Measurements from ENCODE around the gene RAB22A.
"Not testable (repeated sequence)": the region's sequence is repeated elsewhere in the genome, so short reads cannot be mapped to it uniquely, and the experiment has no call there.

Gene RAB22A

DNA sequence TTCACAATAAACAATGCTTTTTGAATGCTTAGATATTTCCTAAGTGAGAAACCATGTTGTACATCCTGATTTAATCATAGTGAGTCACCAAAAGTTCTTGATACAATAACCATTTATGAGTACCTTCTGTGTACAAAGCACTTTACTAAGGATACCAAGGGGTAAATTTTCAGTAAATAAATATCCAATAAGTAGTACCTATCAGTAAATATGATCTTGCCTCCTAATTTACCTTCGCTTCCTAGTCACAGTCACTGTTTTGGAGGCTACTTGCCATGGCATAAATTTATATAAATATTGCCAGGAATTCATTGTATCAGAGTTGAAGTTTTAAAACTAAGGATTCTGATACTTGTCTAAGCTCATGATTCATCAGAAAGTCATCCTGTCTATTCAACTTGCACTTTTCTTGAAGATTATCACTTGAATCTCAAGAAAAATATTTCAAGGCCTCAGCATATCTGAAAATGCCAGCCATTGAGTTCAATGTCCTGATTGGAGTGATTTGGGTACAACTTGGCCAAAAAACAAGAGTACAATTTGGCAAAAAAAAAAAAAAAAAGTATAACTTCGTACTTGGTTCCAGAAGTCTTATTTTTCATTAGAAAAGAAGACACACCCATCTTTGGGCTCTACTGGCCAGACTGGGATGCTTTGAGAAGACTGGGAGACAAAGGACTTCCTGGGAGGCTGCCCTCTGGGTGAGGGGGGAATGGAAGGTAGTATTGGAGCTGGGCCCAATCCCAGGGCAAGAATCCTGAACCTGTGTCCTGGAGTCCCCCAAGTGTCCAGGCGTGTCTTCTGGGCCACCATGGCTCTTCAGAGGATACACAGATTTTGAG lies 32.8 kb downstream of the RAB22A start:
- DNase-seq (ENCODE audit: low read depth in 2 of 2) = no peak

DNA sequence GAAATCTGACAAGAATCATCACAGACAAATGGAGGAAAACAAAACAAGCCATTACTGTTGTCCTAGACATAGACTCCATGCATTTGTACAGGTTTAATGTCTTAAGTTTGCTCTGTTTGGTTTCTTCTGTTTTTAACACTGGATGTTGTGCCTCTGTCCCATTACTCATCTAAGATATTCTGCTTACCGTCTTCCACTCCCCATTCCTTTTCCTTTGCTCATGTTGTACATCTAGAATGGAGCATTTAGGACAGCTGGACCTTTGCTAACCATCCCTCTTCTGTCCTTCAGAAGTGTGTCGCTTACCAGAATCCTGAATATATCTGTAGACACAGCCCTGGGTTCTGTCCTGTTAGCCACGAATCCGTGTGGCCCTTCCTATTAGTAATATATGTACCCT lies 35.2 kb downstream of the RAB22A start:
- DNase-seq (ENCODE audit: low read depth in 2 of 2) = no peak

DNA sequence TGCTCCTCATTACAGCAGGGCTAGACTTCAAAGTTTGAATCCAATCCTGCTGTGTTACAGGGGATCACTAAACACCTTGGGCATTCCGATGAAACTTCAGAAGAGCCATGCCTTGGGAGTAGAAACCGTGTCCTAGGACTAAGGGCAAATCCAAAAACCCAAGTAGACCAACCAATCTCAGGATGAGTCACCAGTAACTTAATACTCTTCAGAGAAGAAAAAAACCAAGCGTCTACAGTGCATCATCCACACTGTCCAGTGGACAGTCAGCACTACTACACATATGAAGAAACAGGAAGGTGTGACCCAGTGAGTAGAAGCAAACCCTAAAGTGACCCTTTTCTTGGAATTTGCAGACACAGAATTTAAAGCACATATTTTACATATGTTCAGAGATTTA lies 40.1 kb downstream of the RAB22A start:
- no peak for DNase-seq (ENCODE audit: low read depth in 2 of 2)

DNA sequence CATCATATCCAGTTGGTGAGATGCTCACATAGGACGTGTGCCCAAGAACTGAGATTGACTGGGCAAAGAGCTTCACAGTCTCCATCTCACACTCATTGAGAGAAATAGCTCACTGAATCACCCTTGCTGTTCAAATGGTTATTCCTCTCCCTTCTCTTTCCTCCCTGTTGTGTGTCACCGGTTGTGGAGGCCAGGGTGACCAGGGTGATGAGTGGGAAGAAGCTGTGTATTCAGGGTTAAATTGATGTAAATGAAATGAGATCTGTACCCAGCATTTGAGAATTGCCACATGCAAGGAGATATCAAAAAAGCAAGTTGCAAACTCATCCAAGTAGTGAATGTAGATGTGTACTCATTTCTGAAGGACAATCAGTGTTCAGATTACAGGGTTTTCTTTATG lies 43.0 kb downstream of the RAB22A start:
- peak; percentile 10 to 14 for DNase-seq (ENCODE audit: low read depth in 2 of 2)

DNA sequence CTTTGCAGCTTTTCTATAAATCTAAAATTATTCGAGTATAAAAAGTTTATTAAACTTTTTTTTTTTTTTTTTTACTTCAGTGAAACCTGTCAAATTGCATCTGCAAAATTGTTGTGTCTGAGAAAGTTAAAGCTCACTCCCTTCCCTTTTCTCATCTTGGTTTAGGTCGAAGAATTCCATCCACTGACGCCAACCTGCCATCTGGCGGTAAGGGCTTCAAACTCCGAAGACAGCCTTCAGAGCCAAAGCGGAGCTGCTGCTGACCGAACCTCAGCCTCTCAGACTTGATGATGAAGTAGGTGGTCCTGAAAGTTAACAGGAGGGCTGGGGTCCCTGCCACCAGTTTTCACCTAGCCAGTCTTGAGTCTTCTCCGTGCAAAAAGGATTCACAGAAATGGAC lies 49.9 kb downstream of the RAB22A start:
- DNase-seq (ENCODE audit: low read depth in 2 of 2) = no peak

DNA sequence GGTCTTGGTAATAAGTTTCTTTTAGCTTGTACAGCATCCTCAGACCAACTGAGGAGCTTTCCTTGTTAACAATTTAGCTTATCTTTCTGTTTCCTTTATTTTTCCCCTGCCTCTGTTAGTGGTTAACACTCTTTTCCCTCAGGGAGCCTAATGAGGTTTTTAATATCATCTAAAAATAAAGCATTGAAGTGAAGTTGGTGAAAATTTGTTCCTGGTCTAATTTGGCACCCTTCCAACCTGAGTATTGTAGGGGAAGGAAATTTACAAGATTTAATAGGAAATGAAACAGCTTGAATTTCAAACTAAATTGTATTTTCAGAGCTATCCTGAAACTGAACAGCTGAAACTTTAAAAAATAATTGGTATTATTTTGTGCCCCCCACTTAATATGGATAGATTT lies 51.4 kb downstream of the RAB22A start:
- DNase-seq (ENCODE audit: low read depth in 2 of 2) = no peak

DNA sequence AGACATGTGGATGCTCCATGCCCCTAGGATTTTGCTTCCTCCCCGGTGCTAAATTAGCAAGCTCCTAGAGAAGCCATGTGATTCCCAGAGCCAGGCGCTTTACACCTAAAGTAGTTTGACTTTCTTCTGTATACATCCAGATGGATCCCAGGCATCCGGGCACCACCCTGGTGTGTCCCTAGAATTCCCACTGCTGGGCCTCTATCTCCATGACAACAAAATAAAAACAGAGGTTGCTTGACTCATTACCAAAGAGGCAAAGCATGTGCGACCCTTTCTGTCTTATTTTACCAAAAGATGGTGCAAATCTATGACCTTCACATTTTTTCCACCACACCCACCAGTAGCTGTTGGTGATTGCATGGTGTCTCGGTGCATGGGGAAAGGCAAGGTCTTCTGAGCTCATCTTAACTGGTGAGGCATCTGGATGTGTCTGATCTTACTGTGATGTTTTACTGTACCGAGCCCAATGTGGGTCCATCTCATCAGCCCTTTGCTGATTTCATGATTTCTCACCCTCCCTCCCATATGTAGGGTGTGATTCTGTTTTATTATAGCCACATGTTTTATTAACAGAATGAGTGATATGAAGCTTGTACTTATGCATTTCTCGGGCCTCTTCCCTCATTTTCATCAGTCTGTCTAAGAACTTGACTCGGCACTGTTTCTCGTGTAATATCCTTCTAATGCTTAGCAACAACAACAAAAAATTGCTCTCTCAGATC lies 52.1 kb downstream of the RAB22A start:
- DNase-seq (ENCODE audit: low read depth in 2 of 2) = peak in 1 of 2 donors; percentile 4

DNA sequence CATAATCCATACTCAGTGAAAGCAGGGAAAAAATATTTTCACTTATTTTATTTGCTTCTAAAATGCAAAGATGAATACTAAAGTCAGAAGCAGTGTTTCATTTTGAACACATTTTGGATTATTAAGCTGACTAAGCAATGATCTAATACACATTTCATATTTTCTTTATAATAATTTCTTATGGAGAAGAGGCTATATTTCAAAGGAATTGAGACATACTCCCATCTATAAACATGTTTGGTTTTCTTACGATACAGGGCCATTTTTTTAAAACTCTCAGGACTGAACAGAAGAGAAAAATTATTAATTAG lies 52.6 kb downstream of the RAB22A start:
- DNase-seq (ENCODE audit: low read depth in 2 of 2) = no peak

DNA sequence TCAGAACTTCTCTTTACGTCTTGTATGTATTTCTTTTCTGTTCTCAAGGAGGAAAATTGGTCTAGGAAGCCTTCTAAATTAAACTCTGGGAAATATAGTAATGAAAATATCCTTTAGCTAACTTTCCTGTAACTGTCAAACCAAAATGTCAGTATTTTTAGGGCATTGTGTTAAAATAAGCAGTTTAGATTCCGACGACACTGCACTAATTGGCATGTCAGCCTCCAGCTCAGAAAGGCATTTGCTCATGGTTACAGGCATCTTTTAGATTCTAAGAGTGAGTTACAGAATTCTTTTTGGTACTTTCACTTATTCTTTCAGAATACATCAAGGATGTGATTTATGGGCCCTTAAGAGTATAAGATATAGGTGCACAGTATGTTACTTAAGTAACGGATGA lies 53.5 kb downstream of the RAB22A start:
- DNase-seq (ENCODE audit: low read depth in 2 of 2) = no peak

DNA sequence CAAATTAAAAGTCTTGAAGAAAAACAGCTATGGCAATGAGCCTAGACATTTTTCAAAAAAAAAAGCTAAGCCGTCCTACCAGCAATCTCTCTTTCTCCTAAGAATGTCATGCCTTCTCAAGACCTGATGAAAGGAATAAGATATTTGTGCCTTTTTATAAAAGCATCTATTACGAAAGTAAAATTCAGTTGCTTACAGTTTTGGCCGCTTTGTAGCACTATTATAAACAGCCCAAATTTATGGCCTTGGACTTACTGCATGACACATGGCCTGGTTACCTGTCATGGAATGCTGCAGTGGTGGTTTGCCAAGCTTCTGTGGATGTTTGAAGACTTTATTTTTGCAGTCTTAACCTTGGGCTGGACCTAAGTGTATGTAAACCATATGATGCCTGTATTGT lies 57.4 kb downstream of the RAB22A start:
- no peak for DNase-seq (ENCODE audit: low read depth in 2 of 2)

DNA sequence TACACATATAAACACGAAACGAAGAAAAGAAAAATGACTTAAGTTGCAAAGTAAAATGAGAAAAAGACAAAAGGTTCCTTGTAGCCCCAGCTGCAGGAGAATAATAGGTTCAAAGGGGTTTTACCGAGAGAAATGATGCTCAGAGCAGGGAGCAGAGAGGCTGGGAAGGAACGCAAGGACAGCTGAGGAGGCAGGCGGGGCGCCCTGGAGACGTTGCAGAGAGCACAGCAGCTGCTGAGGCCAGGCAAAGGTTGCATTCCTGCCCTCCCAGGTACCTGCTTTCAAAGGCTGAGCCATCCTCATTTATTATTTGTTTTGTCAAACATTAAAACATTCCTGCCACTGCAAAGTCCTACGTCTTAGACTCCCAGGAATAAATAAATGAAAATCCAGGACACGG lies 63.3 kb downstream of the RAB22A start:
- DNase-seq (ENCODE audit: low read depth in 2 of 2) = no peak

DNA sequence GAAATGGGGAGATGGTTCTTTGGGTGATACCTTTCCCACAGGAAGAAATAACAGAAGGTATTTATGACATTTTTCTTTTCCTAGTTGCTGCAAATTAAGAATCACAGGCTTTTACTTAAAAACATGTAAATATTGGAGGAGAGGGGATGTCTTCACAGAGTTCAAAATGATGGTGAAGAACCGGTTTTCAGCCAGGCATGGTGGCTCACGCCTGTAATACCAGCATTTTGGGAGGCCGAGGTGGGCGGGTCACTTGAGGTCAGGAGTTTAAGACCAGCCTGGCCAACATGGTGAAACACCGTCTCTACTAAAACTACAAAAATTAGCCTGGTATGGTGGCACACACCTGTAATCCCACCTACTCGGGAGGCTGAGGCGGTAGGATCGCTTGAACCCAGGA lies 63.8 kb downstream of the RAB22A start:
- DNase-seq (ENCODE audit: low read depth in 2 of 2) = not testable (repeated sequence)

DNA sequence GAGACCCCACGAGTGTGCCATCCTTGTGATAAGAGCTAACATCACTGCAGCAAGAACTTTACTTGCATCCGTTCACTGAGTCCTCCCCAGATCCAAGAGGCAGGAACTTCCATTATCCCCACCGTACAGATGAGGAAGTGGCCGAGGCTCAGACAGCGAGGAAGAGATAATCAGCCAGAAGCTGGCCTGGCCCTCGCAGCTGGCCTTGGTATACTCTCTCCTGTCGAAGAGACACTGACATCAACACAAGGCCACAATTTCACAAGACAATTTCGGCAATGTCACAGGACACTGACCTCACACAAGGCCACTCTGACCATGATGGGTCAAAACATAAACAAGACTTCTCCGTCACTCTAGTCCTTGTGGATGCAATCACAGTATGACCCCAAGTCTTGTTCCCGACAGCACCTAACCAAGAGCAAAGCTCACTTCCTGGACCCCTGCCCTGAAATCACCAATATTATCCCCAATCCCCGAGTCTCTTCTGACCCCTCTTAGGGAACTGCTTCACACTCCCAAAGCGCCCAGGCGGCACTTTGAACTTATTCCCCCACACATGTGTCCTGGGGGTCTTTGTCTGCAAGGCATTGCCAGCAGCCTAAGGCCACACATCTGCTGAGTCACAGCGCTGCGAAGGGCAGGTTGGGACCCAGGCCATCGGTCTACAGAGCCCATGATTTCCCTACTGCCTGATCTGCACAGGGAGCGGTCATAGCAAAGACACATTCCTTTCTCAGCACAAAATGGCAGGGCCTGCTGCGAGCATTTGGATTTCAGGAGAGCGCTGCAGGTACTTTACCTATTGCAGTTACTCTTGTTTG lies 64.7 kb downstream of the RAB22A start:
- no peak for DNase-seq (ENCODE audit: low read depth in 2 of 2)

DNA sequence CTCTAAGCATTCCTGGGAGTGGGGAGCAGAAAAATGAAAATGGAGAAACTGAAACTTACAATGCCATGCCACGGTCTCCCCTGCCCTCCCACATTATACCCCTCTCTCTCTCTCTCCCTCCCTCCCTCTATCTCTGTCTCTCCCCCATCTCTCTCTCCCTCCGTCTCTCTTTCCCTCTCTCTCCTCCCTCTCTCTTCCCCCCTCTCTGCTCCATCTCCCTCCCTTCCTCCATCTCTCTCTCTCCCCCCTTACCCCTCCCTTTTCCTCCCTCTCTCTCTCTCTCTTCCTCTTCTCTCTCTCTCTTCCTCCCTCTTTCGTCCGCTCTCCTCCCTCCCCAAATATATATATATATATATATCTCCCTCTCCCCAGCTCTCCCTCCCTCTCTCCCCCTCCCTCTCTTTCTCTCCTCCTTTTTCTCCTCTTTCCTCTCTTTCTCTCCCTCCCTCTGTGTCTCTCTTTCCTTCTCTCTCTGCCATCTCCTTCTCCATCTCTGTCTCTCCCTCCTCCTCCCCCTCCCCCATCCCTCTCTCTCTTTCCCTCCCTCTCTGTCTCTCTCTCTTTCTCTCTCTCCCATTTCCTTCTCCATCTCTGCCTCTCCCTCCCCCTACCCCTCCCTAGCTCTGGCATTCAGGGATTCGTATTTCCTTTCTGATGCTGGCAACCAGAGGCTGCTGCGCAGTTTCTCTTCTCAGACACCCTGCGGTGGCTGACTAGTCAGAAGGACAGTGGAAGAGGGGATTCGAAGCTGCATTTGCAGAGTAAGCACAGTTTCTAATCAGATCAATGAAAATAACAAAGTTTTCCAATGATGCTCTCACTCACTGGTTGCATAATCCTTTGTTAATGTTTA lies 65.6 kb downstream of the RAB22A start:
- no peak for DNase-seq (ENCODE audit: low read depth in 2 of 2)

DNA sequence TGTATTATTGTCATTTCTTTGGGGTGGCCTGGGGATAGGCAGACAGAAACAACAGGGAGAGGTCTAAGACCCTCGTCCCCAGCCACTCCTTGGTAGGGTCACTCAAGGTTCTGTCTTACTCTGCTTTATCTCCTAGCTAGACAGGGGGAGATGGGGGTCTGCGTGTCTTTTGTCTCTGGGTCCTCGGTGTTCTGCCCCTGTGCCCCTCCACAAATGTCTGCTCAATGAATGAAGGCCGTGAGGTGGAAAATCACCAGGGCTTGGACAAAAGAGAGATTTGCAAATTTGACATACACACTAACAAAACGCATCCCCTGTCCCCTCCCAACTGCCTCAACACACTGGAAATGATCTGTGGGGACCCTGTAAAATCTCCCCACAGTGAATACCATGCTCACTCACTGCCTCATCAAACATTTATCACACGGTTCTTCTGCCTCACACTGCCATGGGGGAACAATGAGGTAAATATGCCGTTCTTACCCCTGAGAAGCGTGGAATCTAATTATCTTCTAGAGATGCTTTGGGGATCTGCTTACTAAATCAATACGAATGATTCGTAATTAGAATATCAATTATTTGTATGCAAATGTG lies 66.3 kb downstream of the RAB22A start:
- no peak for DNase-seq (ENCODE audit: low read depth in 2 of 2)

DNA sequence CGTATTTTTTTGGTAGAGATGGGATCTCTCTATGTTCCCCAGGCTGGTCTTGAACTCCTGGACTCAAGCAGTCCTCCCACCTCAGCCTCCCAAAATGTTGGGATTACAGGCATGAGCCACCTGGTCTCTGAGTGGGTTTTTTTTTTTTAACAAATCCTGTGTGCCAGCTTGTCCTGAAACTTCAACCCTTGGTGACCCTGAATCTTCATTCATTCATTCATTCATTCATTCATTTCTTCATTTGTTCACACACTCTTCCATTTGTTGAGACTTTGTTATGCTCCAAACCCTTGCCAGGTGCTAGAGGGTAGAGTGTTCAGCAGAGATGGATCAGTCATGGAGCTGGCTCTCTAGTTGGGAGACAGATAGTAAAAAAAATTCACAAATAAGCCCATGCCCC lies 67.5 kb downstream of the RAB22A start:
- DNase-seq (ENCODE audit: low read depth in 2 of 2) = no peak

DNA sequence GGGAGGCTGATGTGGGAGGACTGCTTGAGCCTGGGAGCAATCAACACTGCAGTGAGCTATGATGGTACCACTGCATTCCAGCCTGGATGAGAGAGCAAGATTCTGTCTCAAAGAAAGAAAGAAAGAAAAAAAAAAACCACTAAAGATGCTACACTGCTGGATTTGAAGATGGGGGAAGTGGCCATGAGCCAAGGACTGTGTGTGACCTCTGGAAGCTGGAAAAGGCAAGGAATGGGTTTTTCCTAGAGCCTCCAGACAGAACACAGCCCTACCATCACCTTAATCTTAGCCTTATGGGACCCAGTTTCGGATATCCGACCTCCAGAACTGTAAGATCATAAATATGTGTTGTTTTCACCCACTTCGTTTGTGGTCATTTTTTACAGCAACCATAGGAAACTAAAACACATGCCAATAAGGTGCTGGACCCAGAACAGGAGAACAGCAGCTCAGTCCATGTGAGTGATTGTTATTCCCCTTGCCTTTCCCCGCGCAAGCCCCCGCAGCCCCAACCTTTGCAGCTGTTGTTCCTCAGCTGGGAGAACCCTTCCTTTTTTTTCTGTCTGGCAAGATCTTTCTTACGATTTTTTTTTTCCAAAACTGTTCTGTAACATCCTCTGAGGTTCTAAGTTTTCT lies 68.4 kb downstream of the RAB22A start:
- no peak for DNase-seq (ENCODE audit: low read depth in 2 of 2)

DNA sequence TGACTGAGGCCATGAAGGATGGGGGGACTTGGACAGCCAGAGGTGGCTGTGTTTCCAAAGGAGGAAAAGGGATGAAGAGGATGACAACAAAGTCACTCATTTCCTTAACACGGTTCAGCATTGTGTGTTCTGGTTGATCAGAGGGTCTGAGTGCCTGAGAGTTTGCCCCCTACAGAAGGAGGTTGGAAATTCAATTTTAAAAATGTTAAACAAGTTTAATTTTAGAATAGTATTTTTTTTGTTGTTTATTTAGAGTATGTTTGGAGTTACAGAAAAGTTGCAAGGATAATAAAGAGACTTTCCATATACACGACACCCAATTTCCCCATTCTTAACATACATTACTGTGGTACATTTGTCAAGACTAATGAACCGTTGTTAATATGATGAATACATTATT lies 69.2 kb downstream of the RAB22A start:
- DNase-seq (ENCODE audit: low read depth in 2 of 2) = no peak

DNA sequence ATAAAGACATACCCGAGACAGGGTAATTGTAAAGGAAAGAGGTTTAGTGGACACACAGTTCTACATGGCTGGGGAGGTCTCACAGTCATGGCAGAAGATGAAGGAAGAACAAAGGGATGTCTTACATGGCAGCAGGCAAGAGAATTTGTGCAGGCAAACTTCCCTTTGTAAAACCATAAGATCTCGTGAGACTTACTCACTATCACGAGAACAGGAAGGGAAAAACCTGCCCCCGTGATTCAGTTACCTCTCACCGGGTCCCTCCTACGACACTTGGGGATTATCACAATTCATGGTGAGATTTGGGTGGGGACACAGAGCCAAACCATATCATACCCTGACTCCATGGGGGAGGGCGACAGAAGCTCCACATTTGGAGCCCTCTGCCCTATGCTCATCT lies 72.1 kb downstream of the RAB22A start:
- DNase-seq (ENCODE audit: low read depth in 2 of 2) = no peak

DNA sequence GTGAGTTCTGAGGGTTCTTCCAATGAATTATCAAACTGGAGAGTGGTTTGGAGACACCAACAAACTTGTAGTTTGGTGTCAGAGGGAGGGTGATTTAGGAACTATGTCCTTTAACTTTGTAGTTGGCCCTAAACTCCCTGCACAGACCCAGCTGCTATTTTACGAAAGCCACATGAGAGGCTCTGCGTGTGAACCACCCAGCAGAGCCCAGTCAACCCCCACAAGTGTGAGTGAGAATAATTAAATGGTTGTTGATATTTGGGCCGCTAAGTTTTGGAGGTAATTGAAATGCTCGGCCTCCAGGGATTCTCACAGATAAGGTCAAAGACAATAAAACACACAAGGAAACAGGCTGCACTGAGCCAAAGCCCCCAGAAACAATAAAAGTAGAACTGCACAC lies 72.6 kb downstream of the RAB22A start:
- DNase-seq (ENCODE audit: low read depth in 2 of 2) = no peak

DNA sequence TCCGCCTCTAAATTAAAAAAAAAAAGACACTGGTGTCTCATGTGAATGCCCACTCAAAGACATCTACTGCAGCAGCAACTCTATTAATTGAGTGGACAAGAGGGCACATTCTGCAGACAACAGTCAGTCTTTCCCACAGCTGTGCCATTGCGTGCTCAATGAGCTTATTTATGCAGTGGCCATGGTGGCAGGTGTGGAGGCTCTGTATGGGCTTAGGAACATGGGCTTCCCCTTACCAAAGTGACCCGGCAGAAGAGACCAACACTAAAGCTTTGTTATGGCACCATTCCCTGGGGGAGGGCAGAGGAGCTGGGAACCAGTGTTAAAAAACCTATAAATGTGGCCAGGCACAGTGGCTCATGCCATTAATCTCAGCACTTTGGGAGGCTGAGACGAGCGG lies 75.3 kb downstream of the RAB22A start:
- no peak for DNase-seq (ENCODE audit: low read depth in 2 of 2)

All from stimulated activated CD4-positive, alpha-beta T cell treated with anti-CD3 and anti-CD28 coated beads, Interleukin-15, amount 100 ng/mL, for 48 hours (primary cell).